ENCODE measurements around the gene MYH13.
"Not testable (repeated sequence)": the region's sequence is repeated elsewhere in the genome, so short reads cannot be mapped to it uniquely, and the experiment has no call there.

The MYH13 gene

GRCh38 chr17:10294180-10294579 lies 78.6 kb downstream of the MYH13 start:
- no peak overlapping the region for H3K4me3 Mint-ChIP-seq
- ATAC-seq = no peak
- no peak overlapping the region for H3K27ac Mint-ChIP-seq
- H3K4me1 Mint-ChIP-seq = peaks cover 11% of the 10 kb centered on the region
- H3K27me3 Mint-ChIP-seq = peaks cover 42% of the 10 kb centered on the region
- no peaks in the 10 kb centered on the region for H3K9me3 Mint-ChIP-seq
- no peak for DNase-seq

- Mint-ChIP-seq H3K9me3 (no peaks in the 10 kb centered on the region), H3K27me3 (peaks cover 58% of the 10 kb centered on the region), H3K4me1 (peaks cover 11% of the 10 kb centered on the region), H3K27ac (peak overlapping the region; percentile 14 to 60), H3K4me3 (no peak overlapping the region)
- ATAC-seq = peak; percentile 90
- DNase-seq = peak; percentile 10 to 21
These were observed 80.5 kb downstream of the MYH13 start for GRCh38 chr17:10292057-10292937.

- not testable (repeated sequence) for H3K4me3 Mint-ChIP-seq, DNase-seq, ATAC-seq, H3K9me3 Mint-ChIP-seq, H3K27ac Mint-ChIP-seq
- Mint-ChIP-seq H3K27me3 (peaks cover 58% of the 10 kb centered on the region), H3K4me1 (peaks cover 11% of the 10 kb centered on the region)
These were observed 81.2 kb downstream of the MYH13 start for GRCh38 chr17:10291576-10291975.

- no peak for DNase-seq
- H3K4me3 Mint-ChIP-seq = no peak overlapping the region
- H3K9me3 Mint-ChIP-seq = no peaks in the 10 kb centered on the region
- peaks cover 57% of the 10 kb centered on the region for H3K27me3 Mint-ChIP-seq
- no peak overlapping the region for H3K27ac Mint-ChIP-seq
- peaks cover 11% of the 10 kb centered on the region for H3K4me1 Mint-ChIP-seq
- no peak for ATAC-seq
These were observed 82.8 kb downstream of the MYH13 start for GRCh38 chr17:10290041-10290440.

GRCh38 chr17:10286324-10286723 lies 86.5 kb downstream of the MYH13 start:
- no peaks in the 10 kb centered on the region for H3K9me3 Mint-ChIP-seq

GRCh38 chr17:10285896-10286295 lies 86.9 kb downstream of the MYH13 start:
- no peak overlapping the region for H3K4me3 Mint-ChIP-seq
- peaks cover 33% of the 10 kb centered on the region for H3K27me3 Mint-ChIP-seq
- H3K27ac Mint-ChIP-seq = no peak overlapping the region
- H3K9me3 Mint-ChIP-seq = no peaks in the 10 kb centered on the region
- DNase-seq = no peak
- H3K4me1 Mint-ChIP-seq = no peaks in the 10 kb centered on the region
- no peak for ATAC-seq

More at GRCh38 chr17:10286324-10286723, 86.5 kb downstream of the MYH13 start:
- no peak for DNase-seq
- Mint-ChIP-seq H3K4me1 (no peaks in the 10 kb centered on the region), H3K4me3 (no peak overlapping the region), H3K27me3 (peaks cover 37% of the 10 kb centered on the region), H3K27ac (no peak overlapping the region)
- no peak for ATAC-seq

- no peak overlapping the region for H3K4me3 Mint-ChIP-seq
- DNase-seq (no peak), ATAC-seq (no peak)
- no peaks in the 10 kb centered on the region for H3K4me1 Mint-ChIP-seq
- no peak overlapping the region for H3K27ac Mint-ChIP-seq
- no peaks in the 10 kb centered on the region for H3K9me3 Mint-ChIP-seq
- H3K27me3 Mint-ChIP-seq = peaks cover 24% of the 10 kb centered on the region
These were observed 92.7 kb downstream of the MYH13 start for GRCh38 chr17:10280068-10280467.

- no peak overlapping the region for H3K27ac Mint-ChIP-seq
- H3K4me3 Mint-ChIP-seq = no peak overlapping the region
- DNase-seq (no peak), ATAC-seq (no peak)
- no peaks in the 10 kb centered on the region for H3K4me1 Mint-ChIP-seq
- peaks cover 38% of the 10 kb centered on the region for H3K27me3 Mint-ChIP-seq
- no peaks in the 10 kb centered on the region for H3K9me3 Mint-ChIP-seq
These were observed 94.6 kb downstream of the MYH13 start for GRCh38 chr17:10278218-10278617.

- ATAC-seq = no peak
- Mint-ChIP-seq H3K27ac (peak overlapping the region in 1 of 2 donors; percentile 72), H3K27me3 (peaks cover 43% of the 10 kb centered on the region), H3K4me3 (no peak overlapping the region), H3K9me3 (no peaks in the 10 kb centered on the region), H3K4me1 (no peaks in the 10 kb centered on the region)
- no peak for DNase-seq
These were observed 96.4 kb downstream of the MYH13 start for GRCh38 chr17:10276436-10276835.

GRCh38 chr17:10275418-10275817 lies 97.4 kb downstream of the MYH13 start:
- ATAC-seq (no peak), DNase-seq (no peak)
- H3K4me3 Mint-ChIP-seq = no peak overlapping the region
- H3K27me3 Mint-ChIP-seq = peaks cover 46% of the 10 kb centered on the region
- H3K4me1 Mint-ChIP-seq = no peaks in the 10 kb centered on the region
- no peaks in the 10 kb centered on the region for H3K9me3 Mint-ChIP-seq
- H3K27ac Mint-ChIP-seq = no peak overlapping the region

GRCh38 chr17:10271106-10271562 lies 101.7 kb downstream of the MYH13 start:
- H3K27ac Mint-ChIP-seq = no peak overlapping the region
- ATAC-seq = no peak
- peaks cover 34% of the 10 kb centered on the region for H3K27me3 Mint-ChIP-seq
- no peaks in the 10 kb centered on the region for H3K4me1 Mint-ChIP-seq
- H3K9me3 Mint-ChIP-seq = peaks cover 5 to 6% of the 10 kb centered on the region in 2 donors
- no peak for DNase-seq
- H3K4me3 Mint-ChIP-seq = no peak overlapping the region

- Mint-ChIP-seq H3K9me3 (peaks cover 5 to 6% of the 10 kb centered on the region in 2 donors), H3K4me3 (no peak overlapping the region), H3K4me1 (no peaks in the 10 kb centered on the region), H3K27me3 (peaks cover 30% of the 10 kb centered on the region), H3K27ac (no peak overlapping the region)
- DNase-seq (no peak), ATAC-seq (no peak)
These were observed 102.5 kb downstream of the MYH13 start for GRCh38 chr17:10270258-10270657.

- peaks cover 5 to 6% of the 10 kb centered on the region in 2 donors for H3K9me3 Mint-ChIP-seq
- no peak for DNase-seq
- no peak overlapping the region for H3K4me3 Mint-ChIP-seq
- no peaks in the 10 kb centered on the region for H3K4me1 Mint-ChIP-seq
- H3K27me3 Mint-ChIP-seq = peaks cover 15% of the 10 kb centered on the region
- H3K27ac Mint-ChIP-seq = no peak overlapping the region
- ATAC-seq = no peak
These were observed 104.8 kb downstream of the MYH13 start for GRCh38 chr17:10268005-10268404.

- Mint-ChIP-seq H3K27ac (peak overlapping the region in 1 of 2 donors; percentile 81), H3K27me3 (peaks cover 9% of the 10 kb centered on the region), H3K9me3 (peaks cover 5 to 6% of the 10 kb centered on the region in 2 donors), H3K4me3 (no peak overlapping the region), H3K4me1 (no peaks in the 10 kb centered on the region)
- ATAC-seq = peak; percentile 75
- DNase-seq = no peak
These were observed 106.4 kb downstream of the MYH13 start for GRCh38 chr17:10266296-10266876.

GRCh38 chr17:10265100-10265810 lies 107.6 kb downstream of the MYH13 start:
- Mint-ChIP-seq H3K9me3 (peaks cover 5 to 6% of the 10 kb centered on the region in 2 donors), H3K4me1 (no peaks in the 10 kb centered on the region), H3K27ac (peak overlapping the region in 1 of 2 donors; percentile 10), H3K27me3 (peaks cover 14% of the 10 kb centered on the region), H3K4me3 (no peak overlapping the region)
- ATAC-seq (peak; percentile 70), DNase-seq (no peak)

- no peaks in the 10 kb centered on the region for H3K4me1 Mint-ChIP-seq
- H3K27ac Mint-ChIP-seq = no peak overlapping the region
- DNase-seq (no peak), ATAC-seq (no peak)
- peaks cover 5 to 6% of the 10 kb centered on the region in 2 donors for H3K9me3 Mint-ChIP-seq
- H3K4me3 Mint-ChIP-seq = no peak overlapping the region
- peaks cover 14% of the 10 kb centered on the region for H3K27me3 Mint-ChIP-seq
These were observed 108.8 kb downstream of the MYH13 start for GRCh38 chr17:10264051-10264450.
